AG10803 (cell line): Measurements from ENCODE around the gene INSC.

Source experiments
- DNase-seq: peaks from one replicate; pipeline ENCODE4 v3.0.0; 2010; ENCODE audit warnings: low read depth
- H3K4me3 ChIP-seq: 2 replicates; pipeline ENCODE4 v1.5.1; 2011; ENCODE audit warnings: mild to moderate bottlenecking, low read length, control low read depth
- CTCF ChIP-seq: conservative IDR thresholded peaks from 2 replicates; pipeline ENCODE4 v1.5.1; 2011; ENCODE audit warnings: mild to moderate bottlenecking, low read length, control low read depth, inconsistent platforms

INSC gene

GRCh38 chr11:15248749-15249148 lies 134.0 kb downstream of the INSC start:
- H3K4me3 ChIP-seq = no peak overlapping the region
- no peak for TF ChIP-seq CTCF
- DNase-seq = no peak

- TF ChIP-seq CTCF = peak; percentile 33
- peak; percentile 28 for DNase-seq
- H3K4me3 ChIP-seq = no peak overlapping the region
Observed at GRCh38 chr11:15258433-15259165, 143.9 kb downstream of the INSC start.

- H3K4me3 ChIP-seq = no peak overlapping the region
- no peak for TF ChIP-seq CTCF
- no peak for DNase-seq
Observed at GRCh38 chr11:15266999-15267398, 152.3 kb downstream of the INSC start.

- no peak for TF ChIP-seq CTCF
- H3K4me3 ChIP-seq = no peak overlapping the region
- no peak for DNase-seq
Observed at GRCh38 chr11:15268598-15268997, 153.9 kb downstream of the INSC start.

- no peak for DNase-seq
- no peak overlapping the region for H3K4me3 ChIP-seq
- TF ChIP-seq CTCF = no peak
Observed at GRCh38 chr11:15275141-15275540, 160.4 kb downstream of the INSC start.

GRCh38 chr11:15276621-15277020 lies 161.9 kb downstream of the INSC start:
- DNase-seq = no peak
- H3K4me3 ChIP-seq = no peak overlapping the region
- peak; percentile 31; the same call in 1 of the 2 replicates for TF ChIP-seq CTCF

- peak; percentile 4 for DNase-seq
- H3K4me3 ChIP-seq = no peak overlapping the region
- TF ChIP-seq CTCF = no peak
Observed at GRCh38 chr11:15278128-15278527, 163.4 kb downstream of the INSC start.
